HepG2 (cell line): ENCODE data around the gene LOXL3. TPM values are rescaled to one million over a fixed set of nuclear protein-coding genes. Genes with fewer than 3 reads are reported as not detected.

ENCODE experiments used
- AHR ChIP-seq: IDR thresholded peaks from 2 replicates; pipeline ENCODE4 v1.6.1; 2018; ENCODE audit warnings: missing genetic modification reagents, missing compliant biosample characterization
- ARID2 ChIP-seq: sonication (generic); formaldehyde crosslinking; IDR thresholded peaks from 2 replicates; pipeline ENCODE4 v1.8.1; 2022; ENCODE audit warnings: mild to moderate bottlenecking, missing genetic modification reagents, borderline replicate concordance
- ATF6 ChIP-seq: sonication (generic); formaldehyde crosslinking; conservative IDR thresholded peaks from 2 replicates; pipeline ENCODE4 v1.4.0; 2020; ENCODE audit warnings: missing genetic modification reagents
- CBX5 ChIP-seq: sonication (generic); formaldehyde crosslinking; IDR thresholded peaks from 2 replicates; pipeline ENCODE4 v1.4.0; 2020; ENCODE audit warnings: missing genetic modification reagents, borderline replicate concordance
- CEBPB ChIP-seq: IDR thresholded peaks from 2 replicates; pipeline ENCODE4 v1.6.1; 2011; ENCODE audit warnings: low read depth, low read length, improper control_type of control experiment, borderline replicate concordance
- CSRNP1 ChIP-seq: sonication (generic); formaldehyde crosslinking; IDR thresholded peaks from 2 replicates; pipeline ENCODE4 v1.8.1; 2023; ENCODE audit warnings: mild to moderate bottlenecking, missing genetic modification reagents
- FOXP4 ChIP-seq: sonication (generic); formaldehyde crosslinking; IDR thresholded peaks from 2 replicates; pipeline ENCODE4 v1.4.0; 2020; ENCODE audit warnings: missing genetic modification reagents
- FUBP1 ChIP-seq: sonication (generic); formaldehyde crosslinking; IDR thresholded peaks from 2 replicates; pipeline ENCODE4 v1.5.1; 2020; ENCODE audit warnings: missing genetic modification reagents, mild to moderate bottlenecking, borderline replicate concordance
- HDAC6 ChIP-seq: fragments of 200-600 bp; sonication (generic); IDR thresholded peaks from 2 replicates; pipeline ENCODE4 v1.7.0; 2017; ENCODE audit warnings: mild to moderate bottlenecking, antibody characterized with exemption, low read length, low read depth
- HOXD1 ChIP-seq: sonication (generic); formaldehyde crosslinking; IDR thresholded peaks from 2 replicates; pipeline ENCODE4 v1.5.0; 2020; ENCODE audit warnings: missing genetic modification reagents
- KMT2B ChIP-seq: IDR thresholded peaks from 2 replicates; pipeline ENCODE4 v1.6.1; 2016; ENCODE audit warnings: missing genetic modification reagents, missing compliant biosample characterization
- NR2F2 ChIP-seq: IDR thresholded peaks from 2 replicates; pipeline ENCODE4 v1.6.1; 2012; ENCODE audit warnings: low read depth, inconsistent platforms, borderline replicate concordance
- PBX2 ChIP-seq: IDR thresholded peaks from 2 replicates; pipeline ENCODE4 v1.6.1; 2016; ENCODE audit warnings: control low read depth
- PTBP1 ChIP-seq: fragments of 200-400 bp; formaldehyde crosslinking; IDR thresholded peaks from 2 replicates; pipeline ENCODE4 v1.6.1; 2018; ENCODE audit warnings: low read length, low read depth; ENCODE audit not compliant: poor library complexity, severe bottlenecking
- REXO4 ChIP-seq: sonication (generic); formaldehyde crosslinking; IDR thresholded peaks from 2 replicates; pipeline ENCODE4 v1.8.0; 2022; ENCODE audit warnings: missing genetic modification reagents, mild to moderate bottlenecking, borderline replicate concordance
- ZFP36L2 ChIP-seq: sonication (generic); formaldehyde crosslinking; IDR thresholded peaks from 2 replicates; pipeline ENCODE4 v1.4.0; 2020; ENCODE audit warnings: missing genetic modification reagents
- ZMYM3 ChIP-seq: sonication (generic); formaldehyde crosslinking; IDR thresholded peaks from 2 replicates; pipeline ENCODE4 v1.5.1; 2020; ENCODE audit warnings: mild to moderate bottlenecking, missing genetic modification reagents
- ZNF430 ChIP-seq: sonication (generic); formaldehyde crosslinking; IDR thresholded peaks from 2 replicates; pipeline ENCODE4 v1.9.0; 2021; ENCODE audit warnings: mild to moderate bottlenecking, missing genetic modification reagents
- ZNF75D ChIP-seq: sonication (generic); formaldehyde crosslinking; IDR thresholded peaks from 2 replicates; pipeline ENCODE4 v1.8.1; 2023; ENCODE audit warnings: missing genetic modification reagents, mild to moderate bottlenecking, borderline replicate concordance
- ZSCAN12 ChIP-seq: sonication (generic); formaldehyde crosslinking; IDR thresholded peaks from 2 replicates; pipeline ENCODE4 v1.9.0; 2021; ENCODE audit warnings: mild to moderate bottlenecking, missing genetic modification reagents
- polyA plus RNA-seq, 8 experiments: library from polyadenylated mRNA; depleted of rRNA in 3 of 8; stranded (reverse) in 7 of 8; unstranded in 1 of 8; fragments of >200 nt; fragmentation: Illumina TruSeq in 4 of 8; extraction: Trizol in 4 of 8; gene quantifications; 2 replicates each; pipeline versions ENCODE4 v1.2.1 to v1.2.3, GENCODE V29; 2011 to 2016; ENCODE audit warnings: low read depth in 4 of 8, missing spikeins in 1 of 8, mixed read lengths in 1 of 8; ENCODE audit not compliant: insufficient read depth in 1 of 8
- total RNA-seq, 5 experiments: library from RNA; depleted of rRNA; stranded (reverse); fragments of >200 nt; fragmentation: Illumina TruSeq; extraction: Trizol; gene quantifications; 2 replicates each; pipeline ENCODE4 v1.2.3, GENCODE V29; 2016; ENCODE audit warnings: low read depth in 1 of 5

Gene LOXL3
- total and polyA plus RNA-seq, 2 of the 13 experiments (the other 11 are each of a cell fraction or from before 2014, with no cell fraction given) = 0.55 to 6.5 TPM

- TF ChIP-seq ZFP36L2 (CRISPR knock-in tag) (no peak), FOXP4 (CRISPR knock-in tag) (no peak), REXO4 (CRISPR knock-in tag) (no peak), ZMYM3 (CRISPR knock-in tag) (no peak), PBX2 (CRISPR knock-in tag) (no peak), CSRNP1 (peak; percentile 69; the same call in 1 of the 2 replicates), FUBP1 (CRISPR knock-in tag) (no peak), CBX5 (CRISPR knock-in tag) (no peak), CEBPB (no peak), ZNF75D (CRISPR knock-in tag) (0 out of 2 replicates have a peak, but pooled peaks have one; percentile 44), HOXD1 (no peak), ZSCAN12 (CRISPR knock-in tag) (no peak), ZNF430 (CRISPR knock-in tag) (0 out of 2 replicates have a peak, but pooled peaks have one; percentile 29), HDAC6 (no peak), PTBP1 (peak; percentile 48), NR2F2 (no peak), KMT2B (CRISPR knock-in tag) (no peak), ARID2 (peak; percentile 83), AHR (CRISPR knock-in tag) (no peak), ATF6 (CRISPR knock-in tag) (no peak)
These were observed at the start of gene LOXL3, which contains the start of gene DOK1 (continued) for GRCh38 chr2:74553892-74554819.
